KMS-11 (cell line): ENCODE measurements around the gene SYT1.

ENCODE experiments used
- H2AFZ ChIP-seq: fragments of 200-600 bp; sonication (generic); 2 replicates; pipeline ENCODE4 v1.6.1; 2016; ENCODE audit warnings: antibody characterized with exemption, mixed run types, low read depth
- H3K27ac ChIP-seq: fragments of 200-600 bp; sonication (generic); 2 replicates; pipeline ENCODE4 v1.6.1; 2016; ENCODE audit warnings: mild to moderate bottlenecking, mixed run types
- H3K27me3 ChIP-seq: fragments of 200-600 bp; sonication (generic); 2 replicates; pipeline ENCODE4 v1.6.1; 2017; ENCODE audit warnings: mild to moderate bottlenecking, low read depth, mixed run types, moderate library complexity; ENCODE audit not compliant: insufficient read depth
- H3K36me3 ChIP-seq: fragments of 200-600 bp; sonication (generic); 2 replicates; pipeline ENCODE4 v1.6.1; 2017; ENCODE audit warnings: mild to moderate bottlenecking, mixed run types; ENCODE audit not compliant: insufficient read depth
- H3K4me1 ChIP-seq: fragments of 200-600 bp; sonication (generic); 2 replicates; pipeline ENCODE4 v1.6.1; 2016; ENCODE audit warnings: mild to moderate bottlenecking, low read depth, mixed run types; ENCODE audit not compliant: poor library complexity, severe bottlenecking
- H3K4me2 ChIP-seq: fragments of 200-600 bp; sonication (generic); 2 replicates; pipeline ENCODE4 v1.7.0; 2016; ENCODE audit warnings: mild to moderate bottlenecking, mixed run types
- H3K4me3 ChIP-seq: fragments of 200-600 bp; sonication (generic); IDR thresholded peaks from 2 replicates; pipeline ENCODE4 v1.6.1; 2017; ENCODE audit warnings: low read depth, low read length, mixed read lengths; ENCODE audit not compliant: insufficient read depth
- H3K79me2 ChIP-seq: fragments of 200-600 bp; sonication (generic); 2 replicates; pipeline ENCODE4 v1.6.1; 2016; ENCODE audit warnings: low read depth, mixed run types; ENCODE audit not compliant: insufficient read depth
- H3K9ac ChIP-seq: fragments of 200-600 bp; sonication (generic); 2 replicates; pipeline ENCODE4 v1.6.1; 2016; ENCODE audit warnings: mild to moderate bottlenecking, mixed run types
- H4K20me1 ChIP-seq: fragments of 200-600 bp; sonication (generic); 2 replicates; pipeline ENCODE4 v1.6.1; 2016; ENCODE audit warnings: mild to moderate bottlenecking, mixed run types; ENCODE audit not compliant: insufficient read depth
- CTCF ChIP-seq: fragments of 200-600 bp; sonication (generic); conservative IDR thresholded peaks from 2 replicates; pipeline ENCODE4 v1.6.1; 2017; ENCODE audit warnings: low read depth, mild to moderate bottlenecking, antibody characterized with exemption, low read length, moderate library complexity, mixed read lengths

Gene SYT1

GRCh38 chr12:78959556-78959955 lies 95.0 kb downstream of the SYT1 start:
- Histone ChIP-seq H3K36me3 (no peaks in the 10 kb centered on the region), H3K79me2 (no peaks in the 10 kb centered on the region), H3K9ac (no peak overlapping the region), H3K4me1 (no peaks in the 10 kb centered on the region), H3K4me2 (no peak overlapping the region), H3K27ac (no peak overlapping the region), H3K4me3 (no peak overlapping the region), H3K27me3 (no peaks in the 10 kb centered on the region), H4K20me1 (no peaks in the 10 kb centered on the region), H2AFZ (no peak overlapping the region)
- no peak for TF ChIP-seq CTCF

GRCh38 chr12:78961171-78961570 lies 96.6 kb downstream of the SYT1 start:
- H3K27me3 ChIP-seq = no peaks in the 10 kb centered on the region
- no peaks in the 10 kb centered on the region for H3K36me3 ChIP-seq
- no peak overlapping the region for H3K4me2 ChIP-seq
- no peak overlapping the region for H2AFZ ChIP-seq
- no peak for TF ChIP-seq CTCF
- H3K27ac ChIP-seq = no peak overlapping the region
- no peaks in the 10 kb centered on the region for H3K4me1 ChIP-seq
- no peak overlapping the region for H3K4me3 ChIP-seq
- no peaks in the 10 kb centered on the region for H3K79me2 ChIP-seq
- H4K20me1 ChIP-seq = no peaks in the 10 kb centered on the region
- H3K9ac ChIP-seq = no peak overlapping the region

GRCh38 chr12:78963439-78964227 lies 99.1 kb downstream of the SYT1 start:
- Histone ChIP-seq H3K9ac (no peak overlapping the region), H2AFZ (no peak overlapping the region), H3K4me3 (no peak overlapping the region), H3K79me2 (no peaks in the 10 kb centered on the region), H3K36me3 (no peaks in the 10 kb centered on the region), H3K27me3 (no peaks in the 10 kb centered on the region), H3K4me1 (no peaks in the 10 kb centered on the region), H3K27ac (no peak overlapping the region), H4K20me1 (no peaks in the 10 kb centered on the region), H3K4me2 (no peak overlapping the region)
- no peak for TF ChIP-seq CTCF

GRCh38 chr12:78964521-78964920 lies 99.9 kb downstream of the SYT1 start:
- Histone ChIP-seq H3K27ac (no peak overlapping the region), H4K20me1 (no peaks in the 10 kb centered on the region), H3K79me2 (no peaks in the 10 kb centered on the region), H3K36me3 (no peaks in the 10 kb centered on the region), H3K9ac (no peak overlapping the region), H3K27me3 (no peaks in the 10 kb centered on the region), H3K4me1 (no peaks in the 10 kb centered on the region), H3K4me3 (no peak overlapping the region), H2AFZ (no peak overlapping the region), H3K4me2 (no peak overlapping the region)
- no peak for TF ChIP-seq CTCF
